ENCODE data around the gene GDNF.

The GDNF gene

GRCh38 chr5:37841203-37841602, 1.4 kb upstream of the GDNF start:
- no peak overlapping the region for H3K9ac ChIP-seq (ENCODE audit: low read length)

GRCh38 chr5:37840053-37841034, 503 bp upstream of the GDNF start:
- Histone ChIP-seq H3K27ac (ENCODE audit: low read depth, low read length) (peak overlapping the region; percentile 93), H3K4me1 (ENCODE audit: control insufficient read depth, insufficient read depth, low read length) (peaks cover 9% of the 10 kb centered on the region), H3K36me3 (ENCODE audit: control insufficient read depth, insufficient read depth, low read length) (no peaks in the 10 kb centered on the region), H3K4me3 (ENCODE audit: low read length) (peak overlapping the region; percentile 64), H3K9ac (ENCODE audit: low read length) (peak overlapping the region; percentile 61), H3K27me3 (ENCODE audit: control insufficient read depth, insufficient read depth, low read length) (peaks cover 10% of the 10 kb centered on the region)

More at GRCh38 chr5:37841203-37841602, 1.4 kb upstream of the GDNF start:
- Histone ChIP-seq H3K4me1 (ENCODE audit: control insufficient read depth, insufficient read depth, low read length) (peaks cover 6% of the 10 kb centered on the region), H3K27me3 (ENCODE audit: control insufficient read depth, insufficient read depth, low read length) (peaks cover 10% of the 10 kb centered on the region), H3K27ac (ENCODE audit: low read depth, low read length) (peak overlapping the region; percentile 93), H3K36me3 (ENCODE audit: control insufficient read depth, insufficient read depth, low read length) (no peaks in the 10 kb centered on the region), H3K4me3 (ENCODE audit: low read length) (no peak overlapping the region)

- Histone ChIP-seq H3K27ac (ENCODE audit: low read depth, low read length) (peak overlapping the region; percentile 93), H3K9ac (ENCODE audit: low read length) (no peak overlapping the region), H3K36me3 (ENCODE audit: control insufficient read depth, insufficient read depth, low read length) (no peaks in the 10 kb centered on the region), H3K4me3 (ENCODE audit: low read length) (peak overlapping the region; percentile 79), H3K27me3 (ENCODE audit: control insufficient read depth, insufficient read depth, low read length) (peaks cover 10% of the 10 kb centered on the region), H3K4me1 (ENCODE audit: control insufficient read depth, insufficient read depth, low read length) (peaks cover 13% of the 10 kb centered on the region)
Measured at GRCh38 chr5:37838933-37839341, 904 bp downstream of the GDNF start.

GRCh38 chr5:37838152-37838932, 1.5 kb downstream of the GDNF start:
- H3K27me3 ChIP-seq (ENCODE audit: control insufficient read depth, insufficient read depth, low read length) = peaks cover 10% of the 10 kb centered on the region
- H3K27ac ChIP-seq (ENCODE audit: low read depth, low read length) = peak overlapping the region; percentile 93
- H3K4me3 ChIP-seq (ENCODE audit: low read length) = peak overlapping the region; percentile 79
- H3K9ac ChIP-seq (ENCODE audit: low read length) = peak overlapping the region; percentile 16
- H3K4me1 ChIP-seq (ENCODE audit: control insufficient read depth, insufficient read depth, low read length) = peaks cover 16% of the 10 kb centered on the region
- no peaks in the 10 kb centered on the region for H3K36me3 ChIP-seq (ENCODE audit: control insufficient read depth, insufficient read depth, low read length)

GRCh38 chr5:37837414-37838032, 2.3 kb downstream of the GDNF start:
- peak overlapping the region; percentile 79 for H3K4me3 ChIP-seq (ENCODE audit: low read length)
- H3K9ac ChIP-seq (ENCODE audit: low read length) = peak overlapping the region; percentile 25
- peaks cover 10% of the 10 kb centered on the region for H3K27me3 ChIP-seq (ENCODE audit: control insufficient read depth, insufficient read depth, low read length)
- no peaks in the 10 kb centered on the region for H3K36me3 ChIP-seq (ENCODE audit: control insufficient read depth, insufficient read depth, low read length)
- H3K4me1 ChIP-seq (ENCODE audit: control insufficient read depth, insufficient read depth, low read length) = peaks cover 25% of the 10 kb centered on the region
- peak overlapping the region; percentile 93 for H3K27ac ChIP-seq (ENCODE audit: low read depth, low read length)

- peaks cover 32% of the 10 kb centered on the region for H3K4me1 ChIP-seq (ENCODE audit: control insufficient read depth, insufficient read depth, low read length)
- peak overlapping the region; percentile 62 for H3K4me3 ChIP-seq (ENCODE audit: low read length)
- H3K36me3 ChIP-seq (ENCODE audit: control insufficient read depth, insufficient read depth, low read length) = no peaks in the 10 kb centered on the region
- no peak overlapping the region for H3K9ac ChIP-seq (ENCODE audit: low read length)
- H3K27ac ChIP-seq (ENCODE audit: low read depth, low read length) = peak overlapping the region; percentile 93
- H3K27me3 ChIP-seq (ENCODE audit: control insufficient read depth, insufficient read depth, low read length) = peaks cover 10% of the 10 kb centered on the region
Measured at GRCh38 chr5:37836592-37837413, 3.0 kb downstream of the GDNF start.

- Histone ChIP-seq H3K27ac (ENCODE audit: low read depth, low read length) (peak overlapping the region; percentile 93), H3K4me1 (ENCODE audit: control insufficient read depth, insufficient read depth, low read length) (peaks cover 37% of the 10 kb centered on the region), H3K27me3 (ENCODE audit: control insufficient read depth, insufficient read depth, low read length) (peaks cover 10% of the 10 kb centered on the region), H3K9ac (ENCODE audit: low read length) (no peak overlapping the region), H3K4me3 (ENCODE audit: low read length) (peak overlapping the region; percentile 62), H3K36me3 (ENCODE audit: control insufficient read depth, insufficient read depth, low read length) (no peaks in the 10 kb centered on the region)
Measured at GRCh38 chr5:37836235-37836591, 3.6 kb downstream of the GDNF start.

GRCh38 chr5:37835380-37835973, 4.4 kb downstream of the GDNF start:
- Histone ChIP-seq H3K9ac (ENCODE audit: low read length) (peak overlapping the region; percentile 47), H3K27me3 (ENCODE audit: control insufficient read depth, insufficient read depth, low read length) (peaks cover 10% of the 10 kb centered on the region), H3K36me3 (ENCODE audit: control insufficient read depth, insufficient read depth, low read length) (no peaks in the 10 kb centered on the region), H3K4me1 (ENCODE audit: control insufficient read depth, insufficient read depth, low read length) (peaks cover 37% of the 10 kb centered on the region), H3K27ac (ENCODE audit: low read depth, low read length) (peak overlapping the region; percentile 93), H3K4me3 (ENCODE audit: low read length) (peak overlapping the region; percentile 62)

GRCh38 chr5:37834542-37835379, 5.1 kb downstream of the GDNF start:
- peak overlapping the region; percentile 47 for H3K9ac ChIP-seq (ENCODE audit: low read length)
- peak overlapping the region; percentile 62 for H3K4me3 ChIP-seq (ENCODE audit: low read length)
- H3K36me3 ChIP-seq (ENCODE audit: control insufficient read depth, insufficient read depth, low read length) = no peaks in the 10 kb centered on the region
- H3K27me3 ChIP-seq (ENCODE audit: control insufficient read depth, insufficient read depth, low read length) = peaks cover 10% of the 10 kb centered on the region
- peak overlapping the region; percentile 93 for H3K27ac ChIP-seq (ENCODE audit: low read depth, low read length)
- peaks cover 40% of the 10 kb centered on the region for H3K4me1 ChIP-seq (ENCODE audit: control insufficient read depth, insufficient read depth, low read length)

GRCh38 chr5:37833990-37834389, 5.9 kb downstream of the GDNF start:
- Histone ChIP-seq H3K4me3 (ENCODE audit: low read length) (peak overlapping the region; percentile 62), H3K27ac (ENCODE audit: low read depth, low read length) (peak overlapping the region; percentile 93), H3K27me3 (ENCODE audit: control insufficient read depth, insufficient read depth, low read length) (peaks cover 7% of the 10 kb centered on the region), H3K9ac (ENCODE audit: low read length) (no peak overlapping the region), H3K4me1 (ENCODE audit: control insufficient read depth, insufficient read depth, low read length) (peaks cover 40% of the 10 kb centered on the region), H3K36me3 (ENCODE audit: control insufficient read depth, insufficient read depth, low read length) (no peaks in the 10 kb centered on the region)

All from rectal smooth muscle tissue (tissue), 1 donor.